SK-MEL-5 (cell line): ENCODE data around the gene CPNE4. TPM values are rescaled to one million over a fixed set of nuclear protein-coding genes. Genes with fewer than 3 reads are reported as not detected.
"Not testable (repeated sequence)": the region's sequence is repeated elsewhere in the genome, so short reads cannot be mapped to it uniquely, and the experiment has no call there.

Experiments used
- DNase-seq: peaks from one replicate; pipeline ENCODE4 v3.0.0-alpha.2; 2016; ENCODE audit warnings: low read depth, low spot score
- in situ Hi-C: cut with HindIII; loops from 2 replicates; pipeline ENCODE4 v1.10.0; 2016; ENCODE audit warnings: low sequenced_read_pairs, high pct_unique_total_duplicates, low pct_unique_long_range_greater_than_20kb
- total RNA-seq: library from RNA; depleted of rRNA; stranded (reverse); fragments of >200 nt; shearing (Covaris generic); gene quantifications from 2 replicates; pipeline ENCODE4 v1.2.3, GENCODE V29; 2014

Gene CPNE4
- total RNA-seq, 1 experiment from 2014 or later, result not detected

GRCh38 chr3:131983689-131984088 is 51.1 kb downstream of the CPNE4 start:
- no peak for DNase-seq
- in situ Hi-C loops, result no loop called here

- DNase-seq, result no peak
- in situ Hi-C loops, result no loop called here
Observed at GRCh38 chr3:131981323-131981722, 53.5 kb downstream of the CPNE4 start.

GRCh38 chr3:131976448-131976847 is 58.4 kb downstream of the CPNE4 start:
- in situ Hi-C loops, result no loop called here
- DNase-seq, result no peak

GRCh38 chr3:131975047-131975446 is 59.8 kb downstream of the CPNE4 start:
- no peak for DNase-seq
- in situ Hi-C loops, result no loop called here

- in situ Hi-C loops, result no loop called here
- no peak for DNase-seq
Observed at GRCh38 chr3:131973731-131974130, 61.1 kb downstream of the CPNE4 start.

- in situ Hi-C loops, result no loop called here
- DNase-seq, result no peak
Observed at GRCh38 chr3:131972550-131972949, 62.3 kb downstream of the CPNE4 start.

- in situ Hi-C loops, result no loop called here
- no peak for DNase-seq
Observed at GRCh38 chr3:131972091-131972490, 62.7 kb downstream of the CPNE4 start.

- DNase-seq, in situ Hi-C loops: not testable (repeated sequence)
Observed at GRCh38 chr3:131963442-131963841, 71.4 kb downstream of the CPNE4 start.

- no peak for DNase-seq
- in situ Hi-C loops, result no loop called here
Observed at GRCh38 chr3:131962982-131963381, 71.8 kb downstream of the CPNE4 start.

GRCh38 chr3:131960324-131960723 is 74.5 kb downstream of the CPNE4 start:
- in situ Hi-C loops, result no loop called here
- no peak for DNase-seq

- DNase-seq, result no peak
- in situ Hi-C loops, result no loop called here
Observed at GRCh38 chr3:131957980-131958379, 76.8 kb downstream of the CPNE4 start.

GRCh38 chr3:131957511-131957910 is 77.3 kb downstream of the CPNE4 start:
- in situ Hi-C loops, result no loop called here
- DNase-seq, result no peak

GRCh38 chr3:131948806-131949205 is 86.0 kb downstream of the CPNE4 start:
- in situ Hi-C loops, result no loop called here

GRCh38 chr3:131944676-131945075 is 90.1 kb downstream of the CPNE4 start:
- in situ Hi-C loops, result no loop called here
- no peak for DNase-seq

More at GRCh38 chr3:131948806-131949205, 86.0 kb downstream of the CPNE4 start:
- DNase-seq, result no peak

GRCh38 chr3:131933665-131934064 is 101.1 kb downstream of the CPNE4 start:
- no peak for DNase-seq
- in situ Hi-C loops, result no loop called here

GRCh38 chr3:131928593-131928992 is 106.2 kb downstream of the CPNE4 start:
- no peak for DNase-seq
- in situ Hi-C loops, result no loop called here

- in situ Hi-C loops, result no loop called here
- DNase-seq, result no peak
Observed at GRCh38 chr3:131925571-131925970, 109.2 kb downstream of the CPNE4 start.

GRCh38 chr3:131922356-131922755 is 112.5 kb downstream of the CPNE4 start:
- no peak for DNase-seq
- in situ Hi-C loops, result no loop called here

GRCh38 chr3:131917006-131917405 is 117.8 kb downstream of the CPNE4 start:
- in situ Hi-C loops, result no loop called here
- DNase-seq, result no peak

GRCh38 chr3:131914090-131914691 is 120.6 kb downstream of the CPNE4 start:
- no peak for DNase-seq
- in situ Hi-C loops, result no loop called here
